GM06990 (cell line): ENCODE data around the gene SCUBE1.

Experiments
- DNase-seq: peaks from one replicate; pipeline ENCODE4 v3.0.0-alpha.2; 2011; ENCODE audit not compliant: insufficient read length; ENCODE audit errors: extremely low read depth
- H3K27me3 ChIP-seq: replicated peaks from 2 replicates; pipeline ENCODE4 v1.6.0; 2011; ENCODE audit warnings: low read length; ENCODE audit not compliant: control insufficient read depth, insufficient read depth
- H3K36me3 ChIP-seq: 2 replicates; pipeline ENCODE4 v1.5.1; 2011; ENCODE audit warnings: low read length; ENCODE audit not compliant: control insufficient read depth, insufficient read depth
- H3K4me3 ChIP-seq: replicated peaks from 2 replicates; pipeline ENCODE4 v1.5.1; 2011; ENCODE audit warnings: low read depth, mild to moderate bottlenecking, control low read depth, low read length
- TF ChIP-seq, protein P1 (sequence below): IDR thresholded peaks from 2 replicates; pipeline ENCODE4 v1.5.1; 2011; ENCODE audit warnings: low read length, control low read depth, mild to moderate bottlenecking, inconsistent platforms; ENCODE audit not compliant: insufficient read depth, poor library complexity, severe bottlenecking

SCUBE1 gene

DNA sequence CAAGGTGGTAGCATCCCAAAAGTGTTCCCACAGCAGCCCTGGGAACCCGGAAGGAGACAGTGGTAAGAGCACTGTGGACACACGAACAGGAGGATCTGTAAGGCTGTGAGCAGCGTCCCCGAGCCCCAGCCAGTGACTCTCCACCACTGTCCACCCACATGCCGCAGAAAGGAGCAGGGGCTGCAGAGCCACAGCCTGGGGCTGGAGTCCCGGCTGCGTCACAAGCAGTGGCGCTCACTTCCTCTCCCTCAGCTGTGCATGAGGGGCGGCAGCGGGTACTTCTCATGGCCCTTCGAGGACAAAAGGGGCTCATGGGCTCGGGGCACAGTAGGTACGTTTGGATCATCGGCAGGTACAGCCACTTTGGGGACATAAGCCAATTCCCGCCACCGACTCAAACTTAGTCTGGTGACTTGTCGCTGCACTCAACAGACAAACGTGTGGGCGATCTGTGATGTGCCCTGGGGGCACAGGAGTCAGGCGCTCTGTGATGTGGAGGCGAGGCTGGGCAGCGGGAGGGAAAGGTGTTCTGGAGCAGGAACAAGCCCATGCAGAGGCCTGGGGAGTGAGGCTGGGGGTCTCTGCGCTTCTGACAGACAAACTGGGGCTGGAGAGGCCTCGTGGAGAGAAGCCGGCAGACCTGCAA, 68.5 kb downstream of the SCUBE1 start:
- Histone ChIP-seq H3K27me3 (no peaks in the 10 kb centered on the region), H3K36me3 (no peaks in the 10 kb centered on the region), H3K4me3 (no peak overlapping the region)
- no peak for DNase-seq
- TF ChIP-seq, protein P1, sequence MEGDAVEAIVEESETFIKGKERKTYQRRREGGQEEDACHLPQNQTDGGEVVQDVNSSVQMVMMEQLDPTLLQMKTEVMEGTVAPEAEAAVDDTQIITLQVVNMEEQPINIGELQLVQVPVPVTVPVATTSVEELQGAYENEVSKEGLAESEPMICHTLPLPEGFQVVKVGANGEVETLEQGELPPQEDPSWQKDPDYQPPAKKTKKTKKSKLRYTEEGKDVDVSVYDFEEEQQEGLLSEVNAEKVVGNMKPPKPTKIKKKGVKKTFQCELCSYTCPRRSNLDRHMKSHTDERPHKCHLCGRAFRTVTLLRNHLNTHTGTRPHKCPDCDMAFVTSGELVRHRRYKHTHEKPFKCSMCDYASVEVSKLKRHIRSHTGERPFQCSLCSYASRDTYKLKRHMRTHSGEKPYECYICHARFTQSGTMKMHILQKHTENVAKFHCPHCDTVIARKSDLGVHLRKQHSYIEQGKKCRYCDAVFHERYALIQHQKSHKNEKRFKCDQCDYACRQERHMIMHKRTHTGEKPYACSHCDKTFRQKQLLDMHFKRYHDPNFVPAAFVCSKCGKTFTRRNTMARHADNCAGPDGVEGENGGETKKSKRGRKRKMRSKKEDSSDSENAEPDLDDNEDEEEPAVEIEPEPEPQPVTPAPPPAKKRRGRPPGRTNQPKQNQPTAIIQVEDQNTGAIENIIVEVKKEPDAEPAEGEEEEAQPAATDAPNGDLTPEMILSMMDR, result no peak

DNA sequence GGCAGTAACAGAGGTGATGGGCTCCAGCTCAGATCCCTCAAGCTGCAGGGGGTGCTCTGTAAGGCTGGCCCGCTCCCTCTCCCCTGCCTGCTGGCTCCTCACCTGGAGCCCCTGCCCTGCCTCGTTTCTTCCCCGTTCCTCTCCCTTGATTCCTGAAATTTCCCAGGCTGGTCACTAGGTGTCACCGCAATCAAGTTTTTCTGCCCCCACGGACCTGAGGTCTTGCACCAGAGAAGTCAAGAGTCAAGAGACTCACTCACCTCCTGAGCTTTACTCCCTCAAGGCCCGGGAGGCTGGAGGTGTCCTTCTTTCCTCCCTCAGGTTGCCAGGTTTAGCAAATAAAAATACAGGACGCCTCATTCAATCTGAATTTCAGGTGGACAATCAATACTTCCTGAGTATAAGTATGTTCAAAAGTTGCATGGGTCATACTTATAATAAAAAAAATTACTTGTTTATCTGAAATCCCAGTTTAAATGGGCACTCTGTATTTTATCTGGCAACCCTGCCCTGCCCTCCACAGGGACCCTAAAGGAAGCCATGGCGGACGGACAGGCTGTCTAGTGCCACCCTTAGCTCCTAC, 69.2 kb downstream of the SCUBE1 start:
- TF ChIP-seq, protein P1, result peak; percentile 75
- H3K4me3 ChIP-seq, result no peak overlapping the region
- H3K27me3 ChIP-seq, result no peaks in the 10 kb centered on the region; the same call in 1 of the 2 replicates
- peak; percentile 31 for DNase-seq
- no peaks in the 10 kb centered on the region for H3K36me3 ChIP-seq

DNA sequence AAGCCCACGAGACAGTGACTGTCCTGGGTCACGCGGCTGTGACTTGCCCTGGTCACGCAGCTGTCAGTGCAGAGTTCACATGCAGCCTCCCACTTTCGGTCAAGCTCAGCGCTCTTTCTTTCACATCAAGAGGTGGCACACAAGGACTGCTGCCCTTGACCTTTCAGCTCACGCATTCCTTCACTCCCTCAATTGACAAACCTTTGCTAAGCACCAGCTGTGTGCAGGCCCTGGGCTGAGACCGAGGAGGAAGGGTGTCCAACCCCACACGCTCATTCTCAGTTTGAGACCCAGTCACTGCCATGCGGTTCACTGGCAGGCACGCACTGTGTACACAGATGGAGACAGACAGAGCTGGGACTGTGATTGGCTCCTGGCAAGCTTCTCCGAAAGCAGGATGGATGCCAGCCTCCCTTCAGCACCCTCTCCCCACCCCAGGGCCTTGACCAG, 70.3 kb downstream of the SCUBE1 start:
- Histone ChIP-seq H3K4me3 (no peak overlapping the region), H3K27me3 (no peaks in the 10 kb centered on the region; the same call in 1 of the 2 replicates), H3K36me3 (no peaks in the 10 kb centered on the region)
- DNase-seq, result no peak
- TF ChIP-seq, protein P1, result no peak

DNA sequence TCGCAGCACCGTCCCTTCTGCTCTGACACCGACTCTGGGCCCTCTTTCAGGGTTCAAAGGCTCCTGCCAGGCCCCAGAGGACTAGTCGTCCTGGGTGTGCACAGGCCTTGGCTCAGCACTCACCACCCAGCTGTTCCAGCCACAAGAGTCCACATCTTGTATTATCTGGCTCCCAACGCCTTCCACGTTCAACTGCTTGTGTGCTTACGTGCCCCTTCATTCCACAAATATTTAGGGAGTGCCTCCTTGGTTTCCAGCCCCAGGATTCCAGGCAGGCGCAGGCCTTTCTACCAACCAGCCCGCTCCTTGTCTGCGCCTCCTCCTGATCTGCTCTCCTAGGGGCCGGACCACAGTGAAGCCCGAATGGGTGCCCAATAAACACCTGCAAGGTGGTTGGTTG, 70.9 kb downstream of the SCUBE1 start:
- Histone ChIP-seq H3K4me3 (no peak overlapping the region), H3K27me3 (no peaks in the 10 kb centered on the region; the same call in 1 of the 2 replicates), H3K36me3 (no peaks in the 10 kb centered on the region)
- TF ChIP-seq, protein P1, result no peak
- DNase-seq, result no peak

DNA sequence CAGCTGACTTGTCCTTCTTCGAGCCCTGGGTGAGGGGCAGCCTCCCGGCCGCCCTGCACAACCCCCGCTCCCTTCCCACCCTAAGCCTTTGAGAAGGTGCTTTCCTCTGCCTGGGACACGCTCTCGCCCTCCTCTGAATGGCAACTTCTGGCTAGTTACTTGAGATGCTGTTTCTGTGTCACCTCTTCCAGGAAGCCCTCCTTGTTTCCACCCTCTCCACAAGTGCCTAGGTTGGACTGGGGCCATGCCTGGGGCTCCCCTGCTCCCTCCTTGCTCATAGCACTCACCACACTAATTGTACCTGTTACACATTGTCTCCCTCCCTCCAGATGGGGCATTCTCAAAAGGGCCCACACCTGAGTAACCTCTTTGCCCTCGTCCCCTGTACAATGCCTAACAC, 72.2 kb downstream of the SCUBE1 start:
- Histone ChIP-seq H3K4me3 (no peak overlapping the region), H3K36me3 (no peaks in the 10 kb centered on the region), H3K27me3 (no peaks in the 10 kb centered on the region; the same call in 1 of the 2 replicates)
- TF ChIP-seq, protein P1, result no peak
- DNase-seq, result no peak
